GM21723 (cell line): Measurements from ENCODE around the gene ZNF488.
"Not testable (repeated sequence)": the region's sequence is repeated elsewhere in the genome, so short reads cannot be mapped to it uniquely, and the experiment has no call there.

ENCODE experiments used
- ATAC-seq: cut with Tn5 transposase; IDR thresholded peaks from one replicate; pipeline ENCODE4 v1.9.1; 2021; ENCODE audit warnings: mild to moderate bottlenecking, moderate library complexity; ENCODE audit not compliant: unreplicated experiment

Gene ZNF488

DNA sequence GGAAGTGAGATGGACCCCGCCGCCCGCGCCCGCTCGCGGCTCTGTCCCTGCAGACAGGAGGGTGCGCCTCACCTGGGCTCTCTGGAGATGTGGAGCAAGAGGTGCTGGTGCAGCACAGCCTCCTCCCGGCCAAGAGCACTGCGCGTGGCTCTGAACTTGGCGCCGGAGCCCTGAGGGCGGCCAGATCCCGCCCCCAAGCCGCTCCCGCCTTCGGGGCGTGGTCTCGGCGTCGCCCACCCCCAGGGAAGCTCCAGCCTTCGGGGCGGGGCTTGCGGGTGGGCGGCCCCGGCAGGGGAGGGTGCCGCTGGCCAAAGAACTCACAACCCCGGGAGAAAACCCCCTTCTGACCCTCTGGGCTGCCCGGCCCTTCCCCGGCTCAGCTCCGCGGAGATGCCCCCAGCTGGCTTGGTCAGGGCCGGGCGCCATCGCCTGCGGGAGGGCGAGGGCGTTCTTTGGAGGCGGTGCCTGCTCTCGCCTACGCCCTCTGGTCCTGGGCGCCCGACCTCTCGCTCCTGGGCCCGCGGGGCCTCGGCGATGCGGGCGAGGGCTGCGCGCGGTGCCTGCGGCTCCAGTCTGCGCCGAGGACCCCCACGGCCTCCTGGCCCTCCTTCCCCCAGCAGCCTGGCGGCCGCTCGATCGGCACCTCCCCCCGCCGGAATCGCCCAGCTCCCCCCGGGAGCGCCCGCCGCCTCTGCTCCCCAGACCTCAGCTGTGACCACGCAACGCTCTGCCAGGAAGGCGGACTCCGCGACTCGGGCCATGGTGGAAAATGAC, at the start of gene ZNF488:
TSS of gene ZNF488 (minus strand) at position 146 of the 774 bp plus-strand sequence. CDS start 15,464 bp downstream, outside the sequence.
- ATAC-seq = peak; percentile 98

DNA sequence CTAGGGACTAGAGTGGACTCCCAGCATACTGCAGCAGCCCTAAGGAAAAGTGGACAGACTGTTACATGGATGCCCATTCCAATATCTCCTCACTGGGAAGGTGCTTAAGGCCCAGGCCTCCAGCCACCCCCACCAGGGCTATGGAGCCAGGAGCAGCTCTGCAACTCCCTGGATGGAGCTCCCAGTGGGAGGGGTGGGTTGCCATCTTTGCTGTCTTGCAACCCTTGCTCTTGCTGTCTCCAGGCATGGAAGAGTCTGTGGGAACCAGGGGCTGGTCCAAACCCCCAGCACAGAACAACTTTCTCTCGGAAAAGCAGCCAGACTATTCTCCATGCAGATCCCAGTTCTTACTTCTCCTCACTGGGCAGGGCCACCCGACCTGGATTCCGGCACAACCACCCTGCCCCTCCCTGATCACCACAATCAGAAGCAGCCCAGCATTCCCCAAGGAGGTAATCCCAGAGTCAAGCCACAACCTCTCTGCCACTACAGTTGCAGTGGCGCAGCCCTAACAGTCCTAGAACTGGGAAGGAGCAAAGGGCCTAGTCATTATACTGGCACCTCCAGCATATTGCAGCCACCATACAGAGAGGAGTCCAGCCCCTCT, 41.8 kb upstream of the ZNF488 start:
- no peak for ATAC-seq

DNA sequence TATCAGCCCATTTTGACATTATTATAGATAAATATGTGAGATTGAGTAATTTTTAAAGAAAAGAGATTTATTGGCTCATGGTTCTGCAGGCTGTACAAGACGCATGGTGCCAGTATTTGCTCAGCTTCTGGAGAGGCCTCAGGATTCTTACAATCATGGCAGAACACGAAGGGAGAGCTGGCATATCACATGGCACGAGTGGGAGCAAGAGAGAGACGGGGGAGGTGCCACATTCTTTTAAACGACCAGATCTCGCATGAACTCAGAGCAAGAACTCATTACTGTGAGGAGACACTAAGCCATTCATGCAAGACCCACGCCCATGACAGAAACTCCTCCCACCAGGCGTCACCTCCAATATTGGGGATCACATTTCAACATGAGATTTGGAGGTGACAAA, 40.1 kb upstream of the ZNF488 start:
- ATAC-seq = no peak

DNA sequence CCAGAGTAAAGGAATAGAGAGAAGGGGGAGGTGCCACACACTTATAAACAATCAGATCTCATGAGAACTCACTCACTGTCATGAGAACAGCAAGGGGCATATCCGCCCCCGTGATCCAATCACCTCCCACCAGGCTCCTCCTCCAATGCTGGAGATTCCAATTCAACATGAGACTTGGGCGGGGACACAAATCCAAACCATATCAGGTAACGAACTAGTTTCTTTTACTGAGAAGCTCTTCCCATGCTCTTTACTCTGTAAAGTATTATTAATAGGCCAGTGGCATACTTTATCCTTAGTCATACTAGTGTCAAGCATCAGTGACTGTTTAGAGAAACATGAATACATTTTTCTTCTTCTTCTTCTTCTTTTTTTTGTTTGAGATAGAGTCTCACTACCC, 39.4 kb upstream of the ZNF488 start:
- no peak for ATAC-seq

- no peak for ATAC-seq
These were observed 37.2 kb upstream of the ZNF488 start for GRCh38 chr10:47421057-47421952.

GRCh38 chr10:47420305-47421056, 36.4 kb upstream of the ZNF488 start:
- no peak for ATAC-seq

- no peak for ATAC-seq
These were observed 35.3 kb upstream of the ZNF488 start for GRCh38 chr10:47419421-47419820.

DNA sequence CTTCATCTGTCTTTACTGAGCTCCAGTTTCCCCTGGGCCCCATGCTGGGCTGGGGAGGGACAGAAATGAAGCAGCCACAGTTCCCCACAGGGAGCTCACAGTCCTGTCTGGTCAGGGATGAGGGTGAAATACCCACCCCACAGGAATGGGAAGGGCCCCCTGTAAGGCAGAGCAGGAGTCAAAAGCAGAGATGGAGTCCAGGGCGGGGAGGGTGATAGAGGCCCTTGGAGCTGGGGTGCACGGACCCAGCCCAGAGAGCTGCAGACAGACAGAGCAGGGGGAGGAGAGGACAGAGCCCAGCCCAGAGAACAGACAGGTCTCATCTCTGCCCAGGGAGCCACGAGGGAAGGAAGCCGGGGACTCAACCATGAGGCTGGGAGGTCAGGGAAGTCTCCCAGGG, 34.9 kb upstream of the ZNF488 start:
- no peak for ATAC-seq

DNA sequence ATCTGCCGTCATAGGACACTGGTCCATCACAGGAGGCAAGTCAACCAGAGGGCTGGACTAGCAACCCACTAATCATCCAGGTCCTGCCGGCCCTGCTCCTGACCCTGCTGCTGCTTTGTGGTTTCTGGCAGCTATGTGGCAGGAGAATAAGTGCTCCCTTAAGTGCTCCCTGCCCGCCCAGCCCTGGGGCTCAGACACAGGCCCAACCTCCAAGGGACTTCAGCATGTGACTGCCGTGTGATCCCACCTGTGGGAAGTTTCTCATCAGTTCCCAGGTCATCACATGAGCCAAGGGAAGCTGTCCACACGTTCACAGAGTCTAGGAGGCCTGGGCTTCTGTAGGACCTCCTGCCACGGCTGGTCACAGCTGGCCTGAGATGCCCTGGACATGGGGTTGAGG, 34.2 kb upstream of the ZNF488 start:
- ATAC-seq = no peak

DNA sequence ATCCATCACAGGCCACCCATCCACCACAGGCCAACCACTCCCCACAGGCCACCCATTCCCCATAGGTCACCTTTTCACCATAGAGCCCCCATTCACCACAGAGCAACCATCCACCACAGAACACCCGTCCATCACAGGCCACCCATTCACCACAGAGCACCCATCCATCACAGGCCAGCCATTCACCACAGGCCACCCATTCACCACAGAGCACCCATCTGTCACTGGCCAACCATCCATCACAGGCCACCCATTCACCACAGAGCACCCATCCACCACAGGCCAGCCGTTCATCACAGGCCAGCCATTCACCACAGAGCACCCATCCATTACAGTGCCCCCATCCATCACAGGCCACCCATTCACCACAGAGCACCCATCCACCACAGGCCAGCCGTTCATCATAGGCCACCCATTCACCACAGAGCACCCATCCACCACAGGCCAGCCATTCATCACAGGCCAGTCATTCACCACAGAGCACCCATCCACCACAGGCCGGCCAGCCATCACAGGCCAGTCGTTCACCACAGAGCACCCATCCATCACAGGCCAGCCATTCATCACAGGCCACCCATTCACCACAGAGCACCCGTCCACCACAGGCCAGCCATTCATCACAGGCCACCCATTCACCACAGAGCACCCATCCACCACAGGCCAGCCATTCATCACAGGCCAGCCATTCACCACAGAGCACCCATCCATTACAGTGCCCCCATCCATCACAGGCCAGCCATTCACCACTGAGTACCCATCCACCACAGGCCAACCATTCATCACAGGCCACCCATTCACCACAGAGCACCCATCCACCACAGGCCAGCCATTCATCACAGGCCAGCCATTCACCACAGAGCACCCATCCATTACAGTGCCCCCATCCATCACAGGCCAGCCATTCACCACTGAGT, 32.5 kb upstream of the ZNF488 start:
- ATAC-seq = not testable (repeated sequence)

DNA sequence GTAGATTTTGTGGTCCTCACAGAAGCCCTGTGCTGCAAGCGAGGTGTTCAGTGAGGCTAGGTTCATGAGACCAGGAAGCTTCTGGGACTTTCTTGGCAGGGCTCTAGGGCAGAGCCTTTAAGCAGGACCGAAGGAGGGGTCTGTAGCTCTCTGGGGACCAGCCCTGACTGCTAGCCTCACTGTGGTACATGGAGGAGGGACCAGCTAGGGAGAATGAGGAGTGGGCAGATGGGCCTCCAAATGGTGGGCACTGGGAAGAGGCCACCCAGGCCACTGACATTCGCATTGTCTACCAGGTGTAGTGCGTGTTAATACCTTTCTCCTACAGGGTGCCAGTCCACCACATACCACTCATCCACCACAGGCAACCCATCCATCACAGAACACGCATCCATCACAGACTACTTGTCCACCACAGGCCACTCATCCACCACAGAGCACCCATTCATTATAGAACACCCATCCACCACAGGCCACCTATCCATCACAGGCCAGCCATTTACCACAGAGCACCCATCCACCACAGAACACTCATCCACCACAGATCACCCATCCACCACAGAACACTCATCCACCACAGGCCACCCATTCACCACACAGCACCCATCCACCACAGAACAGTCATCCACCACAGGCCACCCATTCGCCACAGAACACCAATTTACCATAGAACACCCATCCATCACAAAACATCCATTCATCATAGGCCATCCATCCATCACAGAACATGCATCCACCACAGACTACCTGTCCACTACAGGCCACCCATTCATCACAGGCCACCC, 31.6 kb upstream of the ZNF488 start:
- no peak for ATAC-seq

DNA sequence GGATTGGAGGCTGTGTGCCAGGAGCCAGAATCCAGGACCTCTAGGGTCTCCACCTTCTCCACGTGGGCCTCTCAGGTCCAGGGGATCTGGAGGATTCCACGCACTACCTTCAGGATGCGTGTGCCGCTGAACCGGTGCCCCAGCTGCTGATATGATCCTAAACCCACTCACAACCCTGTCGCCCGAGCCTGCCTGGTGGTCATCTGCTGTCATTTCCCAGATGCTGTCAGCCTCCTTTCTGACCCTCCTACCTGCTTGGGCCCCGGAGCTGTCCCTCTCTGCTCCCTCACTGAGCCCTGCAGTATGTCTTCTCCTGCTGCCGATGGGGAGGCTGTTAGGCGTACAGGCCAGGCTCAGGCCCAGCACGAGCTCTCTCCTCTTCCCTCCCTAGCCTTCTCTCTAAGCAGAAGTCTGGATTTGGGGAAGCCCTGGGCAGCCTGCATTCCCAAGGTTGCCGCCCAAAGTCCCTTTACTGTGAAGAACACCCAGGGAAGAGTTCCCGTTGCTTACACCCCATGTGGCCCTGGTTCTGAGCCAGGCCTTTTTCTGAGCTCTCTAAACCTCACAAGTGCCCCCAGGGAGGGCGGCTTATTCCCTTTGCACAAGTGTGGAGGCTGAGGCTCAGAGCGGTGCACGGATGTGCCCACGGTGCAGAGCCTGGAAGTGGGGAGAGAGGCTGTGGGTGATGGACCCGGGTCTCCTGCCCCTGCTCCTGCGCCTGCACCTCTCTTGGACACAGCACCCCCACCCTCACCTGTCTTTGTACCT, 30.8 kb upstream of the ZNF488 start:
- ATAC-seq = no peak

GRCh38 chr10:47414227-47414592, 30.1 kb upstream of the ZNF488 start:
- no peak for ATAC-seq

DNA sequence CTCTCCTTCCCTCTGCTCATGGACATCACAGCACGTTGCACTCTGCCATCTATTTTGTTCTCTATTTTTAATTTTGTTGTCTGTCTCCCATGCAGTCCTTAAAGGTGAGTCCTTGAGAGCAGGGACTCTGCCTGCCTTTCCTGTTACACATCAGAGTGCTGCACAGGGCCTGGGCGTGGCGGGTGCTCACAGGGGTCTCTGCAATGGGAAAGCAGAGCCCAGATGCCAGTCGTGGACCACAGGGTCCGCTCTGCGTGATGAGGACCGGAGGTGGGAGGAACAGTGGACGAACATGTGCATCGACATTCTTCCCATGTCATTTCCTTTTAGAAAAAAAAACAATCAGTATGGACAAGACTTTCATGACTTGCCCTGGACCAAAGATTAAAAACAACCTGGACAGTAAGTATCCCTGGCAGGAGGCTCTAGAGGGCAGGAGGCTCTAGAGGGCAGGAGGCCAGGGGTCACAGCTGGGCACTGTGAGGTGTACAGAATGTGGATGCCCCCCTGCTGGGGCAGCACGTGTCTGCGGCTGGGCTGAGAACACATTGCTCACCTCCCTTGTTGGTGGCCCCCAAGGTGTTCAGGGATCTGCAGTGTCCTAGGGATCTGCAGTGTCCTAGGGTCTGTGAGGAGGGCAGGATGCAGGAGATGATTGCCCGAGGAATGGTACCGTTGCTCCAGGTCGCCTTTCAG, 29.6 kb upstream of the ZNF488 start:
- no peak for ATAC-seq

DNA sequence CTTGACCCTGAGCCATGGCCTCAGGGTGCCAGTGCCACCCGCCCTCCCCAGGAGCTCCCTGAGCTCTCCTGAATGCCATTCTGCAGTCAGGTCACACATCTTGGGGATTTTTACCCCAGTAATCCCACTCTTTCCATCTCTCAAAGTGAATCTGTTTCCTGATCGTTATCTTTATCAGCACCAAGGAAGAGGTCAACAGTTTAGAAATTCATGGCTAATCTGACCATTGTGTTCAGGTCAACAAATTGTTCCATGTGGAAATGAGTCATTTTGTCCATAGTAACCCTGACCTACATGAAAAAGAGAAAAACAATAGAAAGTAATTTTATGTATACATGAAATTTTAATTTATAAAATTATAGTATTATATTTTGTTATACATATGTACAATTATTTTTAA, 28.8 kb upstream of the ZNF488 start:
- ATAC-seq = no peak

- ATAC-seq = no peak
These were observed 28.2 kb upstream of the ZNF488 start for GRCh38 chr10:47412177-47412730.

DNA sequence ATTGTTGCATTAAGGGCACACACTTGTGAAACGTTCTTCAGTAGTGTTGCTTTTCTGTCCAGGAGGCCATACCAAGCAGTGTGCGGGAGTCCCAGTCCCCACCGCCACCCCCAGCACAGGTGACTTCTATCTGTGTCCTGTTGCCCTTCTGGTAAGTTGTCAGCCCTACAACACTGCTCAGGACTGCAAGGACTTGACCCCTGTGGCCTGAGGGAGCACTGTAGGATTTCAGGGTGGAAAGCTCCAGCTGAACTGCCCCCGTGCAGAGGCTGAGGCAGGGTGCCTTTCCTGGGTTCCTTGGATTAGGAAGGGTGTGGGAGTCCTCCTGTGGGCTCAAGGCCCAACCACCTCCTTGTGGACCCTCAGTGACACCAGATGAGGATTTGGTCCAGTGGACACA, 26.8 kb upstream of the ZNF488 start:
- no peak for ATAC-seq
